GM21367 (cell line): Measurements from ENCODE around the gene CA9.

ENCODE experiments used
- ATAC-seq: cut with Tn5 transposase; IDR thresholded peaks from one replicate; pipeline ENCODE4 v1.9.1; 2021; ENCODE audit not compliant: unreplicated experiment

The CA9 gene

GRCh38 chr9:35714123-35714522 is 40.4 kb downstream of the CA9 start:
- ATAC-seq = no peak

GRCh38 chr9:35714579-35715252 is 41.0 kb downstream of the CA9 start:
- ATAC-seq = no peak

DNA sequence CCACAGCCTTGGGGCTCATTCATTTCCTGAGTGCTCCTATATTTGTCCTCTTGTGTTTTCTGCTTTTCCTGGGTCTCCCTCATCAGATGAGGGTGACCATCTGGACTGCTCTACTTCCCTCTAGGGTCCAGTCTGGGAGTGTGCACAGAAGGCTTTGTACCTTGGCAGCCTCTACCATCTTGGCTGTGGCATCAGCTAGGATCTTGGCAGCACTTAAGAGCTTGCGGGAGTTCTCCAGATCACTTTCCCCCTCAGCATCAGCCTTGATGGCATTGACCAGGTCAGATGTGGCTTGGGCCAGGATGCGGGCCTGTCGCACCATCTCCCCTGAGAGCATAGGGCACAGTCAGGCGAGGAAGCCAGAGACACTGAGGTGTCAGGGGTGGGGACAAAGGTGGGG is 42.5 kb downstream of the CA9 start:
- no peak for ATAC-seq

DNA sequence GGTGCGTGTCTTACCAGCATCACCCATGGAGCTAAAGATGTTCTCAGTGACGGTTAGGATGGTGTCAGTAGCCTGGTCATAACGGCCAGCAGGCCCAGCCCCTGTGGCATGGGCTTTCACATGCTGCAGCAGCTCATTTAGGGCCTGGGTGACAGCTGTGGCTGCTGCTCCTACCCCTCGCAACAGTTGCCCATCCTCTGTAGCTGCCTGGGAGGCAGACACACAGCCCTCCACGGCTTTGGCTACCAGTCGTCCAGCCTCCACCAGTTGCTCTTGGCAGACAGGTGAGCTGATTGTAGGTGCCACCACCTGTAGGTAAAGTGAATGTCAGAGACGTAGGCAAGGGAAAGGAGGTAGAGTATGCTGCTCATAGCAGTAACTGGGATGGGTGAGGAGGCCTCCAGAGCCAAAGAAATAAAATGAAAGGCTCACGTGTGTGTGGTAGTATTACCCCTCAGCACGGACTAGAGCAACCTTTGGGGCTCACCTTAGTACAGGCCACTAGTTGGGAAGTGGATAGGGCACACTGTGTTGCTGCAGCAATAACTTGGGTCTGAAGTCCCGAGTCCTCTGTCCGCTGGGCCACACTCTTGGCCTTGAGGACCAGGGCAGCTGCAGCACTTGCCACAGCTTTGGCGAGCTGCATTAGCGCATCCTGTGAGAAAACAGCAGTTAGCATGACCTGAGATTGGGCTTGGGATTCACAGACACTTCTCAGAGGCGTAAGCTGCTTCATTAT is 43.6 kb downstream of the CA9 start:
- ATAC-seq = no peak

DNA sequence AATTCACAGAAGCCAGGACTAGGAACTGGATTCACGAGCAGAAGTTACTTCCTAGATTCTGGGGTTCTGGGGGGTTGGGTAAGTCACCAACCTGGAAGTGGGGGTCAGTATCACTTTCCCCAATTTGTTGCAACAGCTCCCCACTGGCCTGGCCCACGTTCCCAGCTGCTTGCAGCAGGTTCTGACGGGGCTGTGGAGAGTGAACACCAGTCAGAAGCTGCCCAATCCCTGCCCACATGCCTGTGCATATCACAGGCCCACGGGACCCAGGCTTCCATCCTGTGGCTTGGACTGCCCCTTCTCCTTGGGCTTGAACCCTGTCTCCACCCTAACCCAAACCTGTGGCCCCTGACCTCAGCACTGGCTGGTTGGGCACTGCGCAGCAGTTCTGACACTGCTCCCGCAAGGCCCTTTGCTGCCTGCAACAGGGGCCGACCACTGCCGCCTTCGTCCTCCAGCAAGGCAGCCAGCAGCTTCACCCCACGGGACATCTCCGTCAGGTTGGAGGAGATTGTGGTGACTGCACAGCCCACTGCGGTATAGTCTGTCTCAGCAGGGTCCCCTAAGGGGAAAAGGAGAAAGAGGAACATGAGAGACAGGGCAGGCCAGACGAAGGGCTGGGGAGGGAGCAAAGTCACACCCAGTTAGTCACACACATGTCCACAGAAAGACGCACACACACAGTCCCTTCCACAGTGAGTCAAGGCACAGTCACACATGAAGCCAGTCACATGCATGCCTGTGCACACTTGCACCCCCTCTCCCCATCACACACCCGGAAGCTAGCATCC is 45.2 kb downstream of the CA9 start:
- ATAC-seq = no peak

DNA sequence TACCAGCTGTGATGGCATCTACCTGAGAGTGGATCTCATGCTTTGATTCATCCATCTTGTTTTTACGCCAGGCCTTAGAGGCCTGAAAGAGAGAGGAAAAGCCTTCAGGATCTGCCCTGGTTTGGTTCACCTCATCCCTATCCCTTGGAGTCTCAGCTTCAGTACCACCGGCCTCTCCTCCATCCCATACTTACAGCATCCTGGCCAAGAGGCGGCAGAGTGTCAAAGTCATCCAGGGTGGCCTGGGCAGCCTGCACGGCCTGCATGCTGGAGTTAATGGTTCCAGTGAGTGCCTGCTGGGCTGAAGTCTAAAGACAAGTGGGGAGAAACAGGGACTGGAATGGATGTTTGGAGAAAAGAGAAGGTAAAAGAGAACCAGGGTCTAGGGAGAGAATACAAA is 45.8 kb downstream of the CA9 start:
- no peak for ATAC-seq

GRCh38 chr9:35723426-35723825 is 49.7 kb downstream of the CA9 start:
- no peak for ATAC-seq

DNA sequence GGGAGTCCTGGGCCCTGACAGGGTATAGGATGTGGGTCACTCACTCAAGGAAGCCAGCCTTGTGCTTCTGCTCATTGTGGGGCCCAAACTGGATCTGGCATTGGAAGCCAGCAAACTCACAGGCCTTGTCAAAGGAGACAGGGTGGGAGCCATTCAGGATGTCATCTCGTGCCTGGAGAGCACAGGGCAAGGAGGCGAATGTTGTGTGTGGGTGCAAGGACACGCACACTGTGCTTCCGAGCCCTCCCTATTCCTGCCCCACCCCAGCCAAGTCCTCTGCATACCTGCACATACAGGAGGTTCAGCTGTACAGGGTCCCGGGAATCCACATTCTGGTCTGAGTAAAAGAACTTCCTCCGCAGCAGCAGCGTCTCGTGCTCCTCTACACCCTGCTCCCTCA is 50.2 kb downstream of the CA9 start:
- no peak for ATAC-seq

- no peak for ATAC-seq
Measured at GRCh38 chr9:35725362-35725761, 51.6 kb downstream of the CA9 start.

DNA sequence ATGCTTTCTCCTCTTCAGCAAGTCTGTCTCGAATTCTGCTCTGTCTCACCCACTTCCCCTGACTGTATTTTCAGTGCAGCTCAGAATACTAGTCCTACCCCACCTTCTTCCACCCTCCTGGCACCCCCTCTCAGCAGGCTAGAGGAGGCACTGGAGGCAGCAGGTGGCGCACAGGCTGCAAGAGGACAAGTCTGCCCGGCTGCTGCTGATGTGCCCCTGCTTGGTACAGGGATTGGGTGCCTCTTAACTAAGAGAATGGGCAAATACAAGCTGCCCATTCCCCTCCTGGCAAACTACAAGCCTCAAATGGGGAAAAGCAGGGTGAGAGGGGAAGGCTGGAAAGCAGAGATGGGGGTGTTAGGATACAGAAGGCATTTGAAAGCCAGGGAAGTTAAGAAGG is 53.2 kb downstream of the CA9 start:
- ATAC-seq = no peak

GRCh38 chr9:35727676-35728040 is 53.9 kb downstream of the CA9 start:
- no peak for ATAC-seq

DNA sequence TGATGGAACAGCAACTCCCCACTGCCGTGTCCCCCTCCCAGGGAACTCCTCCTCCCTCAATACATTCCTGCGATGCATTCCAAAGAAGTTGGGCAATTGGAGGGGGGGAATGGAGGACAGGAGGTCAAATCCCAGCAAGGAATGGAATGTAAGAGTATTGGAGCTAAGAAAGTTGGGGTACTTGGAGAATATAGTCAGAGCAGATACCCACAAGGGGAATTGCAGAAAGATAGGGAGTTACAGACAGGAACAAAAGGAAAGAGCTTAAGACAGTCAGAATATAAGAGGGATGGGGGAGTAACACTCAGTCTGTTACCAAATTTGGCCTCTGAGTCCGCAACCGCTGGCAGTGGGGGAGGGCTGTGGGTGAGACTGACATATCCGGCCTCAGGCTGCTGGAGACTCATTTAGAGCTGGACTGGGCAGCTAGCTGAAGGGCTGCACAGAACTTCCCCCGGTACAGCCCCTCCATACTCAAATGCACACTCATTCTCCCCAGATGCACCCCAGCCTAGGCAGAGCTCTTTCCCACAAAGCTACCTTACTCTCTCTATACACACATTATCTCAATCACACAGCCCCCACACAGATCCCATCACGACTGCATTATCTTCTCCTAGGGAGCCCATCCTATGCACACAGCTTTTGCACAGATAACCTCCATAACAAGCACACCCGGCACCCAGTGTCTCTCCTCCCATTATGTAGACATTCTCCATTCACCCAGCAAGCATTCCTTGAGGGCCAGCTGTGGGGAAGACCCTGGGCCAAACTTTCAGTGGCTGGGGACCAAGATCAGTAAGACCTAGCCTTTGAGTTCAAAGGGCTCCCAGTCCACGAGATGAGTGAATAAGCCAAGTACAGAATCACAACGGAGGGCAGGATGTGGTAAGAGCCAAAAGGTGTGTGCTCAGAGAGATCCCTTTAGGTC is 54.6 kb downstream of the CA9 start:
- ATAC-seq = no peak

- no peak for ATAC-seq
Measured at GRCh38 chr9:35729101-35729500, 55.4 kb downstream of the CA9 start.

DNA sequence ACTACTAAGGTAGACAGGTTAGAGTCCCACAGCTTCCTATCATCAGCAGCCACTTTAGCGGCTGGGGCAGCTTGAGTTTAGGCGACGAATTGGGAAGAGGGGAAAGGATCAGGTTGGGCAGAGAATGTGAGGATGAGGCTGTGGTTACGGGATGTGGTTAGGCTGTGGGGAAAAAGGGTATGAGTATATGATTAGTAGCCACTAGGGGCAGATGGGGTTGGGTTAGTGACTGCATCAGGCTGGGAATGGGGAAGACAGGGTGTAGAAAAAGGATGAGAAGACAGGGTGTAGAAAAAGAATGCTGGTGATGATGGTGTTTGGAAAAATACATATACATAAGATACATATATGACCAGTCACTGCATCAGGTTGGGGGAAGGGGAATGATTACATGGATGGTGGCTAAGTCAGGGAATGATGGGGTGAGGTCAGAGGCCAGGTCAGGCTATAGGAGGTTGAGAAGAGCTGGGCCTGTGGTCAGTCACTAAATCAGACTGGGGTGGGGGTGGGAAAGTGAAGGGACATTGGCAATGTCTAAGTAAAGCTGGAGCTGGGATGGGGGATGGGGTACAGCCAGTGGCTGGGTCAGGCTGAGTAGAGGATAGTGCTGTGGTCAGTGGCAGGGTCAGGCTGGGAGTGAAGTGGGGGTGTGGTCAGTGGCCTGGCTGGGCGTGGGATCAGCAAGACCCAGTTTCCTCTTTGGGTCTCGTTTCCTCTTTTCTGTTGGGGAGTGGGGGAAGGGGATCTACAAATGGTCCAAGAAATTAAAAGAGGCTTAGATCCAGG is 56.2 kb downstream of the CA9 start:
- ATAC-seq = no peak

- ATAC-seq = no peak
Measured at GRCh38 chr9:35730486-35730854, 56.7 kb downstream of the CA9 start.
